Measurements from ENCODE around the gene EXOC3L1.

Gene EXOC3L1

GRCh38 chr16:67208154-67208896 is 18.4 kb upstream of the EXOC3L1 start:
- TF ChIP-seq GATA3 (IDR thresholded peaks at IDR 0.05; ENCODE audit: low read depth, low read length) = no peak
- no peak for TF ChIP-seq GATA2 (IDR thresholded peaks at IDR 0.05; ENCODE audit: low read depth, low read length)

DNA sequence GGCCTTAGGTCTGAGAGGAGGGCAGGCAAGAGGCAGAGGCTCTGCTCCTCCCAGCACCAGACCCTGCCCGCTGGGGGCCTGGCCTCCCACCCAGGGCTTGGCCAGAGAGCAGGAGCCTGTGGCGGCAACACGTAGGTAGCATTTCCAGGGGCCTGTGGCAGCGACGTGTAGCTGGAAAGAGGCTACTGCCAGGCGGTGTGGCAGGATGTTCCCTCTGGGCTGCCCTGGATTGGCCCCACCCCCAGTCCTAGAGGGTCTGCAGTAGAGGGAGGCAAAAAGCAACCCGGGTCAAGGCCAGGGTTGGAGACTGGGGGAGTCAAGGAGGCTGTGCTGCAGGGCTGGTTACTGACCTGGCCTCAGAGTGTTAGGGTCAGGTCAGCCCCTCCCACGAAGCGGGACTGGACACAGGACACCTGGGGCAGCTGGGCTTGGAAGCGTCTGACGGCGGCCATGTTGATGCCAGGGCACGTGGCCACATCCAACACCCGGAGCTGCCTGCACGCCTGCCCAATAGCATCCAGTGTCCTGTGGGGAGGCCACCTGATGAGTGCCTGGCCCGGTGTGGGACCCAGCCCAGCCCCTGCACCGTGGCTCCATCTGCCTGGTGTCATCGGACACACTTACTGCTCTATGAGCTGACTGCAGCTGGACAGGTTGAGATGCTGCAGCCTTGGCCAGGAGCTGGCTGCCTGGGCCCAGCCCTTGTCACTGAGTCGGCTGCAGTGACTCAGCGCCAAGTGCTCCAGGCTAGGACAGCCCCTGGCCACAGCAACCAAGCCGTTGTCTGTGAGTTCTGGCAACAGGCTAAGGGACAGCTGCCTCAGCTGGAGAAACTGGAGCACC is 17.5 kb upstream of the EXOC3L1 start:
- TF ChIP-seq GATA3 (IDR thresholded peaks at IDR 0.05; ENCODE audit: low read depth, low read length) (no peak), GATA2 (IDR thresholded peaks at IDR 0.05; ENCODE audit: low read depth, low read length) (no peak)

GRCh38 chr16:67206838-67207248 is 16.9 kb upstream of the EXOC3L1 start:
- TF ChIP-seq GATA2 (IDR thresholded peaks at IDR 0.05; ENCODE audit: low read depth, low read length) (no peak), GATA3 (IDR thresholded peaks at IDR 0.05; ENCODE audit: low read depth, low read length) (no peak)

- TF ChIP-seq GATA3 (IDR thresholded peaks at IDR 0.05; ENCODE audit: low read depth, low read length) = no peak
- TF ChIP-seq GATA2 (IDR thresholded peaks at IDR 0.05; ENCODE audit: low read depth, low read length) = no peak
Measured at GRCh38 chr16:67206129-67206837, 16.3 kb upstream of the EXOC3L1 start.

DNA sequence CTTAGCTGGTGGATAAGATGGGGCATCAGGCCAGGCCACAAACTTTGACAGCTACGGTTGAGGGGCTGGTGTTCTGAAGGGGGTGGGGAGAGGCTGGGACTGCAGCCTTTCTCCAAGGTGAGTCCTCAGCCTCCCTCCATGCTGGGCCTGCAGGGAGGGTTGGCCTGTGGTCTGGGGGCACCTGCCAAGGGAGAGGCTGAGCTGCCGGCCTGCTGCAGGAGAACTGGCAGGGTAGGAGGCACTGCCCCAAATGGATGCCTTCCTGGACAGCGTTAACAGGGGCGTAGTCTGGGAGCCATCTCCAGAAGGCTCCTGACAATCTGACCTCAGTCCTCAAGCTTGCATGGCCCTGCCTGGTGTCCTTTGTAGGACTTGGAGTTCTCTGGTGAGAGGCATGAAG is 14.1 kb upstream of the EXOC3L1 start:
- TF ChIP-seq GATA2 (IDR thresholded peaks at IDR 0.05; ENCODE audit: low read depth, low read length) (no peak), GATA3 (IDR thresholded peaks at IDR 0.05; ENCODE audit: low read depth, low read length) (no peak)

GRCh38 chr16:67202956-67203493 is 13.1 kb upstream of the EXOC3L1 start:
- no peak for TF ChIP-seq GATA2 (IDR thresholded peaks at IDR 0.05; ENCODE audit: low read depth, low read length)
- no peak for TF ChIP-seq GATA3 (IDR thresholded peaks at IDR 0.05; ENCODE audit: low read depth, low read length)

DNA sequence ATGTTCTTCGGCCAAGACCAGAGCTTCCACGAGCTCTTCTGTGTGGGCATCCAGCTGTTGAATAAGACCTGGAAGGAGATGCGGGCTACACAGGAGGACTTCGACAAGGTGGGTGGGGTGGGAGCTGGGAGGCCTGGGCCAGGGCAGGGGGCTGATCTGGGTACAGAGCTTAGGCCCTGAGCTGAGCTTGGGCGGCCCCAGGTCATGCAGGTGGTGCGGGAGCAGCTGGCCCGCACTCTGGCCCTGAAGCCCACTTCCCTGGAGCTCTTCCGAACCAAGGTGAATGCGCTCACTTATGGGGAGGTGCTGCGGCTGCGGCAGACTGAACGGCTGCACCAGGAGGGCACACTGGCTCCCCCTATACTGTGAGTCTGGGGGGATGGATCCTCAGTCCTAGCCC is 12.5 kb upstream of the EXOC3L1 start:
- TF ChIP-seq GATA2 (IDR thresholded peaks at IDR 0.05; ENCODE audit: low read depth, low read length) = no peak
- TF ChIP-seq GATA3 (IDR thresholded peaks at IDR 0.05; ENCODE audit: low read depth, low read length) = no peak

DNA sequence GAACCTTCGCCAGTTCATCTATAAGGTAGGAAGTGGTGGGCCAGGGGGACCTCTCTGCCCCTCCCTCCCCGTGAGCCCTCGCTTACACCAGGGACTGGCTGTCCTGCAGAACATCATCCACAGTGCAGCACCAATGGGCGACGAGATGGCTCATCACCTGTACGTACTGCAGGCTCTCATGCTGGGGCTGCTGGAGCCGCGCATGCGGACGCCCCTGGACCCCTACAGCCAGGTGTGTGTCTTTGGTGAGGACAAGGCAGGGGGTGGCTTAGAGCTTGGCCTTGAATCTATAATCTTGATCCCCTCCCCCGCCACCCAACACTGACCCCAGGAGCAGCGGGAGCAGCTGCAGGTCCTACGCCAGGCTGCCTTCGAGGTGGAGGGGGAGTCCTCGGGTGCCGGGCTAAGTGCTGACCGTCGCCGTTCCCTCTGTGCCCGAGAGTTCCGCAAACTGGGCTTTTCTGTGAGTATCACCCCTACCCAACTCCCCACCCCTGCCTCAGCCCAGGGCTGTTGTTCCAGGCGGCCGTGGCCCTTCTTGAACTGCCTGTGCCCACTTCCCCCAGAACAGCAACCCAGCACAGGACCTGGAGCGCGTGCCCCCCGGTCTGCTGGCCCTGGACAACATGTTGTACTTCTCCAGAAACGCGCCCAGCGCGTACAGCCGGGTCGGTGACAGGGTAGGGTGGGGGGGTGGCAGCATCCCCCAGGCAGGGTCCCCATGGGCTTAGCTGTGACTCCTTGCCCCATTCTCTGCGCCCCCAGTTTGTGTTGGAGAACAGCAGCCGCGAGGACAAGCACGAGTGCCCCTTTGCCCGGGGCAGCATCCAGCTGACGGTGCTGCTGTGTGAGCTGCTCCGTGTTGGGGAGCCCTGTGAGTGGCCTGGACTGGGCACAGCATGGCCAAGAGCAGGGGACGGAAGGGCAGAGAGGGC is 11.7 kb upstream of the EXOC3L1 start:
- TF ChIP-seq GATA3 (IDR thresholded peaks at IDR 0.05; ENCODE audit: low read depth, low read length) = no peak
- no peak for TF ChIP-seq GATA2 (IDR thresholded peaks at IDR 0.05; ENCODE audit: low read depth, low read length)

DNA sequence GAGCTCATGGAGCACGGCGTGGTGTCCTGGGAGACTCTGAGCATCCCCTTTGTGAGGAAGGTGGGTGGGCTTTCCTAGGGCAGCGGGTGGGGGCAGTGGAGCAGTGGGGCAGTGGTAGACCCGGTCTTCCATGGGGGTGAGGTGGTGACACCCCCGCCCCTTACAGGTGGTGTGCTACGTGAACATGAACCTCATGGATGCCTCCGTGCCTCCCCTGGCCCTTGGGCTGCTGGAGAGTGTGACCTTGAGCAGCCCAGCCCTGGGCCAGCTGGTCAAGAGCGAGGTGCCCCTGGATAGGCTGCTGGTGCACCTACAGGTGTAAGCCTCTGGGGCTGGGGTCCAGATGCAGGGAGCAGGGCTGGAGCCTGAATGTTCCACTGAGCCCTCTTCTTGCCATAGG is 10.6 kb upstream of the EXOC3L1 start:
- TF ChIP-seq GATA3 (IDR thresholded peaks at IDR 0.05; ENCODE audit: low read depth, low read length) (no peak), GATA2 (IDR thresholded peaks at IDR 0.05; ENCODE audit: low read depth, low read length) (no peak)

DNA sequence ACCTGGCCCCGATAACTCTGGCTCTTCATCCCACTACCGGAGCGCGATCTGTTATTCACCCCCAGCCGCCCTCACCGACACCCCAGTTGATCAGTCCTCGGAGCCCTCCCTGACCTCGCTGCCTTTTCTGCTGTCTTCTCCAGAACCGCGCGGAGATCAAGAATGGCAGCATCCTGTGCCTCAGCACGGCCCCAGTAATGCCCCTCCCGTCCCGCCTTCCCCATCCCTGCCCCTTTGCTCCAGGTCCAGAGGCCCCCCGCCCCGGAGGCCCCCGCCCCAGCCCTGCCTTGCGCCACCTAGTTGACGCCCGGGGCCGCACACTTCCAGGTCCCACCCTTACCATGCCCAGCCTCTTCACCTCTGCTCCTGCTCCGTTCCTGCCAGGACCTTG is 9.9 kb upstream of the EXOC3L1 start:
- TF ChIP-seq GATA2 (IDR thresholded peaks at IDR 0.05; ENCODE audit: low read depth, low read length) (no peak), GATA3 (IDR thresholded peaks at IDR 0.05; ENCODE audit: low read depth, low read length) (no peak)

DNA sequence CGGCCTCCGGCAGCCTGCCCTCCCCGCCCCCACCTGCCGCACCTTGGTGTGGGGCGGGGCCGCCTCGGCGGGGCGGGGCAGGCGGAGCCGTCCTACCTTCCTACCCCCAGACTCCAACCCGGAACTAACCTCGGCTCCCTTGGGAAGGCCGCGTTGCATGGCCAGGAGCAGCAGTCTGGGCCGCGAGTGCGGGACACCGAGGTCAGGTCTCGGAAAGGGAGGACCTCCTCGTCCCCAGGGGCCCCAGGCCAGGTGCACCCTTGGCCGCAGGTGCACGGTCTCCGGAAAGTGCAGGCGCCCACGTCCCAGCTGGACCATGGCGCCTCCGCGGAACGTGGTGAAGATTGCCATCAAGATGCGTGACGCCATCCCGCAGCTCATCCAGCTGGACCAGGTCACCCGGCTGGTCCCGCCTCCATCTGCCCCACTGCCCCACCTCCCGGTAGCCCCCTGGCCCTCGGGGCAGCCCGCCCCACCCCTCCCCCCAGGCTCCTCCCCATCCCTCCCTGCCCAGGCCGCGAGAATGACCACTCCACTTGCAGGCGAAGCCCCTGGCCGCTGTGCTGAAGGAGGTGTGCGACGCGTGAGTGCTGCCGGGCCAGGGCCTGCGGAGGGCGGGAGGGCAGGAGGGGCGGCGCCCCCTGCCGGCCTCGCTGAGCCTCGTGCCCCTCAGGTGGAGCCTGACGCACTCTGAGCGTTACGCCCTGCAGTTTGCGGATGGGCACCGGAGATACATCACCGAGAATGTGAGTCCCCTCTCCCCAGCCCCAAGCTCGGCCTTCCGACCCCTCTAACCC is 9.3 kb upstream of the EXOC3L1 start, which contains the start of gene ELMO3:
ELMO3 (plus strand) TSS at position 121 of the 797 bp plus-strand sequence; CDS start at position 317, 196 bp downstream.
- TF ChIP-seq GATA2 (IDR thresholded peaks at IDR 0.05; ENCODE audit: low read depth, low read length) (no peak), GATA3 (IDR thresholded peaks at IDR 0.05; ENCODE audit: low read depth, low read length) (no peak)

DNA sequence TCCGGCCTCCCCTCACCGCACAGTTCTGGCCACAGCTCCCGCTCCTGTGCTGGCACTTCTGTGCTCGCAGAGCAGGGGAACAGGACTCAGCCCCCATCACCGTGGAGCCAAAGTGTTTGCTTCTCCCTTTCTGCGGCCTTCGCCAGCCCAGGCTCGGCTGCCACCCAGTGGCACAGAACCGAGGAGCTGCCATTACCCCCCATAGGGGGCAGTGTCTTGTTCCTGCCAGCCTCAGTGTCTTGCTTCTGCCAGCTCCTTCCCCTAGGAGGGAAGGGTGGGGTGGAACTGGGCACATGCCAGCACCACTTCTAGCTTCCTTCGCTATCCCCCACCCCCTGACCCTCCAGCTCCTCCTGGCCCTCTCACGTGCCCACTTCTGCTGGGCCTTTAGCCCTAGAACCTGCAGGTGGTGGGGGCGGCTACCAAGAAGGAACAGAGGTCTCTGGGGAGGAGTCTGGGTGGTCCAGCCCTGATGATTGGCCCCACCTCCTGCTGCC is 8.3 kb upstream of the EXOC3L1 start:
- TF ChIP-seq GATA3 (IDR thresholded peaks at IDR 0.05; ENCODE audit: low read depth, low read length) (no peak), GATA2 (IDR thresholded peaks at IDR 0.05; ENCODE audit: low read depth, low read length) (no peak)
